HFFc6 (cell line): ENCODE measurements around the gene PPP1R11. TPM values are rescaled to one million over a fixed set of nuclear protein-coding genes. Genes with fewer than 3 reads are reported as not detected.

Experiments used
- DNase-seq: peaks from one replicate; pipeline ENCODE4 v3.0.0-alpha.2; 2018
- H3K27ac Mint-ChIP-seq: 2 replicates; pipeline ENCODE4 v1.8.0; 2020; ENCODE audit warnings: mild to moderate bottlenecking, mixed read lengths
- H3K27me3 Mint-ChIP-seq: 2 replicates; pipeline ENCODE4 v1.8.0; 2021; ENCODE audit warnings: mild to moderate bottlenecking, moderate library complexity, mixed read lengths; ENCODE audit not compliant: insufficient read depth
- H3K36me3 Mint-ChIP-seq: 2 replicates; pipeline ENCODE4 v1.8.0; 2021; ENCODE audit warnings: low read depth, mixed read lengths
- H3K4me1 Mint-ChIP-seq: 2 replicates; pipeline ENCODE4 v1.8.0; 2020; ENCODE audit warnings: low read depth, mixed read lengths
- H3K4me3 Mint-ChIP-seq: 2 replicates; pipeline ENCODE4 v1.8.0; 2020; ENCODE audit warnings: mild to moderate bottlenecking, moderate library complexity, mixed read lengths
- H3K9me3 Mint-ChIP-seq: 2 replicates; pipeline ENCODE4 v1.8.0; 2020; ENCODE audit warnings: mild to moderate bottlenecking, mixed read lengths
- total RNA-seq, 6 experiments: library from RNA; stranded (reverse); fragmentation: NEBNext Ultra II Directional; extraction: Animal tissue kit (Norgen Biotek cat#: 25700); gene quantifications; 2 replicates in 1 of 6; 3 replicates in 5 of 6; pipeline ENCODE4 v1.2.3, GENCODE V29; 2021
- TF ChIP-seq, protein P1 (sequence below): fragments of 200-600 bp; sonication (generic); IDR thresholded peaks from 2 replicates; pipeline ENCODE4 v1.5.0; 2021; ENCODE audit warnings: antibody characterized with exemption, mild to moderate bottlenecking

PPP1R11 gene
- total RNA-seq, 6 experiments from 2014 or later, result 47.1 to 61.7 (median 53.2) TPM

GRCh38 chr6:30062471-30063178 lies 4.4 kb upstream of the PPP1R11 start:
- DNase-seq, result no peak
- H3K9me3 Mint-ChIP-seq, result no peaks in the 10 kb centered on the region
- peak overlapping the region; percentile 98 for H3K4me3 Mint-ChIP-seq
- H3K27ac Mint-ChIP-seq, result no peak overlapping the region
- peaks cover 9% of the 10 kb centered on the region for H3K27me3 Mint-ChIP-seq
- TF ChIP-seq, protein P1, sequence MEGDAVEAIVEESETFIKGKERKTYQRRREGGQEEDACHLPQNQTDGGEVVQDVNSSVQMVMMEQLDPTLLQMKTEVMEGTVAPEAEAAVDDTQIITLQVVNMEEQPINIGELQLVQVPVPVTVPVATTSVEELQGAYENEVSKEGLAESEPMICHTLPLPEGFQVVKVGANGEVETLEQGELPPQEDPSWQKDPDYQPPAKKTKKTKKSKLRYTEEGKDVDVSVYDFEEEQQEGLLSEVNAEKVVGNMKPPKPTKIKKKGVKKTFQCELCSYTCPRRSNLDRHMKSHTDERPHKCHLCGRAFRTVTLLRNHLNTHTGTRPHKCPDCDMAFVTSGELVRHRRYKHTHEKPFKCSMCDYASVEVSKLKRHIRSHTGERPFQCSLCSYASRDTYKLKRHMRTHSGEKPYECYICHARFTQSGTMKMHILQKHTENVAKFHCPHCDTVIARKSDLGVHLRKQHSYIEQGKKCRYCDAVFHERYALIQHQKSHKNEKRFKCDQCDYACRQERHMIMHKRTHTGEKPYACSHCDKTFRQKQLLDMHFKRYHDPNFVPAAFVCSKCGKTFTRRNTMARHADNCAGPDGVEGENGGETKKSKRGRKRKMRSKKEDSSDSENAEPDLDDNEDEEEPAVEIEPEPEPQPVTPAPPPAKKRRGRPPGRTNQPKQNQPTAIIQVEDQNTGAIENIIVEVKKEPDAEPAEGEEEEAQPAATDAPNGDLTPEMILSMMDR, result no peak
- peaks cover 26% of the 10 kb centered on the region for H3K36me3 Mint-ChIP-seq
- peaks cover 54% of the 10 kb centered on the region for H3K4me1 Mint-ChIP-seq

DNA sequence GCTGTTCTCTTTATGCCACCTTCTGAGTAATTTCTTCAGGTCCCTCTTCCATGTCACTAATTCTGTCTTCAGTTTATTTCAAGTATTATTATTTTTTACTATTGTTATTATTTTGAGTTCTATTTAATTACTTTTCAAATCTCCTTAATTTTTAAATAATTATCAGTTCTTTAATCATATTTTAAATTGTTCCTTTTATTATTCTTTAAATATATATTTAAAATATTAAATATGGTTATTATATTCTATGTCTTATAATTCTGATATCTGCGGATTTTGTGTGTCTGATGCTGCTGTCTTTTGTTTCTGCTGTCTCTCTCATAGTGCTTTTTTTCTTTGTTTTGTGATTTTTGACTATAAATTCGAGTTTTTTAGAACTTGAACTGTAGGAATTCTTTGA lies 3.7 kb upstream of the PPP1R11 start:
- Mint-ChIP-seq H3K9me3 (no peaks in the 10 kb centered on the region), H3K27me3 (peaks cover 9% of the 10 kb centered on the region), H3K4me3 (peak overlapping the region; percentile 59), H3K27ac (no peak overlapping the region), H3K4me1 (peaks cover 61% of the 10 kb centered on the region), H3K36me3 (peaks cover 28% of the 10 kb centered on the region)
- DNase-seq, result no peak
- TF ChIP-seq, protein P1, result no peak

GRCh38 chr6:30066082-30066481 lies 916 bp upstream of the PPP1R11 start:
- no peak for DNase-seq
- TF ChIP-seq, protein P1, result no peak
- Mint-ChIP-seq H3K4me3 (peak overlapping the region; percentile 99), H3K27me3 (peaks cover 9% of the 10 kb centered on the region), H3K4me1 (peaks cover 49% of the 10 kb centered on the region), H3K36me3 (peaks cover 44% of the 10 kb centered on the region), H3K27ac (peak overlapping the region; percentile 99), H3K9me3 (no peaks in the 10 kb centered on the region)

DNA sequence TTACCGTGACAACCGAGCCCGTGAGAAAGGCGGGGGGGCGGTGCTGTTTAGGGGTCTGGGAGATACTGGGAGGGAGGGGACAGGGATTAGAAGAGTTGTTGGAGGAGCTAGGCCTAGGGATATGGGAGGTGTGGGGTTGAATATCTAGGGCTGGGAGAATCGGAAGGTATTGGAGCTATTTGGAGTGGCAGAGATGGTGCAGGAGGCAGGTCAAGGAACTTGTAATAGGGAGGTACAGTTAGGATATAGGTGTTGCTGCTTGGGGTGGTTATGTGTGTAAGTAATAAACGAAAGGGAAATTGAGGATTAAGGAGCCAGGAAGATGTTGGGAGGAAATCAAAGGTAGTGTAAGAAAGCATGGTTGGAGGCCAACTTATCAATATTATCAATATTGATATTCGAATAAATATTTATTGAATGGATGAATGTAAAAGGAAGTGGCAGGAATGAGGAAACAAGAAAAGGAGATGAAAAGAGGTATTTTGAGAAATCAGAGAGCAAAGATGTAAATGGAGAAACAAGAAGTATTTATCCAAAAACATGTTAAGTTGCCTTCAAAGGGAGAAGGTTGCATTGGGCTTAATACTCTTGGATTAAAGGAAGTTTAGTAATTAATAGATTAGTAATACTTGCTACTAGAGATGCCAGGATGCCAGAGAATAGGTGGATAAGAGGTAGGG lies 602 bp downstream of the PPP1R11 start:
- Mint-ChIP-seq H3K27ac (peak overlapping the region; percentile 99), H3K36me3 (peaks cover 43% of the 10 kb centered on the region), H3K27me3 (peaks cover 19% of the 10 kb centered on the region), H3K4me3 (peak overlapping the region; percentile 99), H3K9me3 (no peaks in the 10 kb centered on the region), H3K4me1 (peaks cover 41% of the 10 kb centered on the region)
- DNase-seq, result no peak
- TF ChIP-seq, protein P1, result no peak

DNA sequence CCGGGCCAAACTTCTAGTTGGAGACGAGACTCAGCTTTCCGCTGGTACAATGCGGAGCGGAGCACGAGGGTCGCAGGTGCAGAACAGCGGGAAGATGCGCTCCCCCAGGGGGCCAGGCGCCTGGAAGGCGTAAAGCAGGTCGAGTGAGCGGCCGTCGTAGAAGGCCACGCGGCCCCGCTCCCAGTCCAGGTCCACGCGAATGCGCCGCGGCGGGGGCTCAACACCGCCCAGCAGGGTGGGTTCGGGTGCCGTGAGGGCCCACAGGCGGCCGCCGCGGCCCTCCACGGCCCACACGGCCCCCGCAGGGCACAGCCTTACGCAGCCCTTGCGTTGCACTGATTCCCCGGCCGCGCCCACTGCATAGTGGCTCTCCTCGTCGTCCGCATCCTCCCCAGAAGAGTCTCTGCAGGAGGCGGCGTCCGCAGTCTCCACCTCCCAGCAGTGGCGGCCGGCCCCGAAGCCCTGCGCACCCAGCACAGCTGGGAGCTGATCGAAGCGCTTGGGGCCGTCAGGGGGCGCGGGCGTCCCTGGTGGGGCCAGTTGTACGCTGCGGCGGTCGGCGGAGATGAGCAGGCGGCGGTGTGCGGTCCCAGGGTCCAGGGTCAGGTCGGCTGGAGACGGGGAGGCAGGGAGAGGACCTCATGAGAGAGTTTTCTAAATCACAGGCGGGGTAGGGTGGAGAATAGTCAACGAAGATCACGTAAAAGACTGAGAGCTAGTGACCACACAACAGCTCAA lies 4.3 kb downstream of the PPP1R11 start:
- Mint-ChIP-seq H3K27me3 (peaks cover 43% of the 10 kb centered on the region), H3K27ac (no peak overlapping the region), H3K9me3 (no peaks in the 10 kb centered on the region), H3K4me3 (no peak overlapping the region), H3K36me3 (peaks cover 30% of the 10 kb centered on the region), H3K4me1 (peaks cover 25% of the 10 kb centered on the region)
- DNase-seq, result no peak
- TF ChIP-seq, protein P1, result no peak
